SK-N-SH treated with all-trans-retinoic acid at 6 μM for 48 hours (cell line): Measurements from ENCODE around the gene INTU.
A peak's percentile ranks its signal among the peaks of the same experiment; 100 is the strongest.

ENCODE experiments used
- ATAC-seq: fragments of 200-7000 bp; cut with Tn5 transposase; 3 replicates; pipeline ENCODE4 v1.9.1; 2020; ENCODE audit warnings: mild to moderate bottlenecking, moderate library complexity
- ARNTL ChIP-seq: fragments of 450-650 bp; formaldehyde crosslinking; IDR thresholded peaks from 2 replicates; pipeline ENCODE4 v1.5.0; 2020; ENCODE audit warnings: low read depth, mild to moderate bottlenecking, moderate library complexity, borderline replicate concordance
- BACH2 ChIP-seq: fragments of 250-450 bp; sonication (Bioruptor Pico); IDR thresholded peaks from 2 replicates; pipeline ENCODE4 v1.9.0; 2021; ENCODE audit warnings: mild to moderate bottlenecking, borderline replicate concordance
- CSDC2 ChIP-seq: fragments of 250-450 bp; sonication (Bioruptor Pico); IDR thresholded peaks from 2 replicates; pipeline ENCODE4 v1.5.0; 2020; ENCODE audit warnings: mild to moderate bottlenecking, moderate library complexity
- ESRRG ChIP-seq: fragments of 250-450 bp; sonication (Bioruptor Pico); IDR thresholded peaks from 2 replicates; pipeline ENCODE4 v1.6.1; 2021; ENCODE audit warnings: mild to moderate bottlenecking
- GLIS3 ChIP-seq: fragments of 250-450 bp; sonication (Bioruptor Pico); IDR thresholded peaks from 2 replicates; pipeline ENCODE4 v1.5.0; 2020; ENCODE audit warnings: mild to moderate bottlenecking, moderate library complexity
- ISL1 ChIP-seq: fragments of 250-450 bp; sonication (Bioruptor Pico); IDR thresholded peaks from 2 replicates; pipeline ENCODE4 v2.1.2; 2022; ENCODE audit warnings: mild to moderate bottlenecking, moderate library complexity
- OSR1 ChIP-seq: fragments of 250-450 bp; sonication (Bioruptor Pico); IDR thresholded peaks from 2 replicates; pipeline ENCODE4 v1.8.0; 2022; ENCODE audit warnings: moderate library complexity, mild to moderate bottlenecking, inconsistent platforms
- PPARA ChIP-seq: fragments of 250-450 bp; sonication (Bioruptor Pico); IDR thresholded peaks from 2 replicates; pipeline ENCODE4 v1.5.0; 2020; ENCODE audit warnings: mild to moderate bottlenecking, borderline replicate concordance
- RARB ChIP-seq: fragments of 250-450 bp; sonication (Bioruptor Pico); IDR thresholded peaks from 2 replicates; pipeline ENCODE4 v1.8.0; 2021; ENCODE audit warnings: mild to moderate bottlenecking, moderate library complexity
- SNAI2 ChIP-seq: fragments of 250-450 bp; sonication (Bioruptor Pico); IDR thresholded peaks from 2 replicates; pipeline ENCODE4 v1.5.0; 2020; ENCODE audit warnings: mild to moderate bottlenecking, moderate library complexity
- TCF4 ChIP-seq: fragments of 250-450 bp; sonication (Bioruptor Pico); IDR thresholded peaks from 2 replicates; pipeline ENCODE4 v1.8.0; 2021; ENCODE audit warnings: mild to moderate bottlenecking, moderate library complexity, borderline replicate concordance
- TOX ChIP-seq: fragments of 250-450 bp; sonication (Bioruptor Pico); IDR thresholded peaks from 2 replicates; pipeline ENCODE4 v1.8.0; 2021; ENCODE audit warnings: mild to moderate bottlenecking, moderate library complexity, borderline replicate concordance
- ZC3H10 ChIP-seq: fragments of 250-450 bp; sonication (Bioruptor Pico); IDR thresholded peaks from 2 replicates; pipeline ENCODE4 v1.5.1; 2021; ENCODE audit warnings: mild to moderate bottlenecking, moderate library complexity
- ZFP3 ChIP-seq: fragments of 250-450 bp; sonication (Bioruptor Pico); IDR thresholded peaks from 2 replicates; pipeline ENCODE4 v1.5.0; 2020; ENCODE audit warnings: mild to moderate bottlenecking, moderate library complexity
- ZFP30 ChIP-seq: fragments of 450-650 bp; formaldehyde crosslinking; IDR thresholded peaks from 2 replicates; pipeline ENCODE4 v1.5.0; 2022; ENCODE audit warnings: mild to moderate bottlenecking, moderate library complexity
- ZNF70 ChIP-seq: fragments of 450-650 bp; formaldehyde crosslinking; IDR thresholded peaks from 2 replicates; pipeline ENCODE4 v1.5.0; 2020; ENCODE audit warnings: mild to moderate bottlenecking, moderate library complexity
- ZNF8 ChIP-seq: fragments of 450-650 bp; formaldehyde crosslinking; IDR thresholded peaks from 2 replicates; pipeline ENCODE4 v1.5.0; 2020; ENCODE audit warnings: mild to moderate bottlenecking, moderate library complexity
- TF ChIP-seq, protein P1 (sequence below): fragments of 250-450 bp; sonication (Bioruptor Pico); IDR thresholded peaks from 2 replicates; pipeline ENCODE4 v1.8.0; 2021; ENCODE audit warnings: low read depth, mild to moderate bottlenecking, moderate library complexity, borderline replicate concordance
- TF ChIP-seq, protein P2 (sequence below): fragments of 250-450 bp; sonication (Bioruptor Pico); IDR thresholded peaks from 2 replicates; pipeline ENCODE4 v1.5.1; 2020; ENCODE audit warnings: low read depth, mild to moderate bottlenecking, moderate library complexity
- TF ChIP-seq, protein P3 (sequence below): fragments of 250-450 bp; sonication (Bioruptor Pico); IDR thresholded peaks from 2 replicates; pipeline ENCODE4 v1.5.0; 2020; ENCODE audit warnings: mild to moderate bottlenecking, moderate library complexity

The INTU gene

DNA sequence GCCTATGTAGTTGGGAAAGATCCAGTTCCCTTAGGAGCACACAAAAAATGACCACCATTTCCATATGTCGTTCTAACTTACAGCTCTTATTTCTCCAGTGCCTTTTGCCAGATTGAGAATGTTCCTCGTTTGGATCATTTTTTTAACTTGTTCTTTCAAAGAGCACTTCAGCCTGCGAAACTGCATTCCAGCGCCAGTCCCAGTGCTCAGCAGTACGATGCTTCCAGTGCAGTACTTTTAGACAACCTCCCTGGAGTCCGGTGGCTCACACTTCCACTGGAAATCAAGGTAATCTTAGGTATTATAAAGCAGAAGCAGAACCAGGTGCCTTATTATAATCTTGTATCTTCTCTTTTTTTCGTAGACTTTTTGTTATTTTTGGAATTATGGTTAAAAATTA is 54.8 kb downstream of the INTU start:
- ATAC-seq: no peak
- TF ChIP-seq TCF4 (CRISPR knock-in tag): no peak
- TF ChIP-seq SNAI2 (CRISPR knock-in tag): no peak

DNA sequence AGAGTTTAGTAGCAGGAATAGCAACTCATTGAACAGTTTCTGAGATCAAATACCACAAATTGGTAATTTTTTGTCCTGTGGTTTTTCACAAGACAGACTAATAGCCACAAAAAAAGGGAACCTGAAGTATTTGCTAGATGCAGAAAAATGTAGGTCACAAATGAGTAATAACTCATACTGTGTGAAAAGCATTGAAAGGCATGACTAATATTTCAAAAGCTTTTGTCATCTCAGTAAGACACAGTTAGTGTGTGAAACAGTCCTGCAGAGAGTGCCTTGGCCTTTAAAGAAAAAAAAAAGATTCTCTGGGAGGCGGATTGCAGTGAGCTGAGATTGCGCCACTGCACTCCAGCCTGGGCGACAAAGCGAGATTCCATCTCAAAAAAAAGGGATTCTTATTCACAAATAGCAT is 66.0 kb downstream of the INTU start:
- TF ChIP-seq ISL1 (CRISPR knock-in tag) (peak; percentile 54), ZFP30 (CRISPR knock-in tag) (no peak)
- TF ChIP-seq, all 23 proteins: peak for 1
- peak; percentile 62 for ATAC-seq

DNA sequence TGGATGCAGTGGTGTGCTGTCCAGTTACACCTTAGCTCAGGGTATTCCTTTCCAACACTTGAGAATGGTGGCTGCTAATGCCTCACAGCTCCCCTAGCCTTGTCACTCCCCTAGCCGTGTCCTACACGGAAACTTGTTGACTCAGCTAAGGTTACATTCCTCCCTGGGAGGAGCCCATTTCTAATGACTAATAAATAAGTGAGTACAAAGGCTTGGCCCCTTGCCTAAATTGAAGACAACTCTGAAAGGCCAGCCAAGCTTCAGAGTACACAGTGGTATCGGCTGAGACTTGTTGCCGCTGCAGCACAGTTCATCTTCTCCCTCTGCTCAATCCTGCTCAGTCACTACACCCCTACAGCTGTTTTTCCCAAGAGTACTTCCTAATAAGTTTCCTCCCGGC is 76.2 kb downstream of the INTU start:
- TF ChIP-seq ZC3H10 (CRISPR knock-in tag) (no peak), ZNF8 (CRISPR knock-in tag) (no peak), SNAI2 (CRISPR knock-in tag) (no peak), ZFP30 (CRISPR knock-in tag) (no peak)
- peak; percentile 91 for ATAC-seq

DNA sequence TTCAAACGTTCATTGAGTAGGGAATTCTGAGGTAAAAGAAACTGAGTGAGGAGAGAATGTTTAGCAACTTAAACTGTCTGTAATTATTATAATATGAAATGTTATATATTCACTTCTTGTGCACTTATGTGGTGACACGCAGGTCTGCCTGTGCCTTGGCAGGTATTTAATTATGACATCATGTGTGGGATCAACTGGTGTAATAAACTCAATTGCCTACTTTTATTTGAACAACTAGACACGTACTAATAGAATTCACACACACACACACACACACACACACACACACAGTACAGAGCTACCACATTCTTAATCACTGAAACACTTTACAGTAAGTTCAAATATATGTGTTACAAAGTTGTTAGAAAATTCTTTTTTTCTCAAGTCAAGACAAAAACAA is 76.7 kb downstream of the INTU start:
- TF ChIP-seq RARB (CRISPR knock-in tag): no peak
- TF ChIP-seq ESRRG: no peak
- TF ChIP-seq ARNTL (CRISPR knock-in tag): no peak
- no peak for TF ChIP-seq BACH2 (CRISPR knock-in tag)
- TF ChIP-seq ZC3H10 (CRISPR knock-in tag): no peak
- TF ChIP-seq ZNF8 (CRISPR knock-in tag): no peak
- TF ChIP-seq SNAI2 (CRISPR knock-in tag): no peak
- TF ChIP-seq, protein P1, sequence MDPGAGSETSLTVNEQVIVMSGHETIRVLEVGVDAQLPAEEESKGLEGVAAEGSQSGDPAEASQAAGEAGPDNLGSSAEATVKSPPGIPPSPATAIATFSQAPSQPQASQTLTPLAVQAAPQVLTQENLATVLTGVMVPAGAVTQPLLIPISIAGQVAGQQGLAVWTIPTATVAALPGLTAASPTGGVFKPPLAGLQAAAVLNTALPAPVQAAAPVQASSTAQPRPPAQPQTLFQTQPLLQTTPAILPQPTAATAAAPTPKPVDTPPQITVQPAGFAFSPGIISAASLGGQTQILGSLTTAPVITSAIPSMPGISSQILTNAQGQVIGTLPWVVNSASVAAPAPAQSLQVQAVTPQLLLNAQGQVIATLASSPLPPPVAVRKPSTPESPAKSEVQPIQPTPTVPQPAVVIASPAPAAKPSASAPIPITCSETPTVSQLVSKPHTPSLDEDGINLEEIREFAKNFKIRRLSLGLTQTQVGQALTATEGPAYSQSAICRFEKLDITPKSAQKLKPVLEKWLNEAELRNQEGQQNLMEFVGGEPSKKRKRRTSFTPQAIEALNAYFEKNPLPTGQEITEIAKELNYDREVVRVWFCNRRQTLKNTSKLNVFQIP: no peak
- TF ChIP-seq ZFP30 (CRISPR knock-in tag): no peak
- TF ChIP-seq TOX (CRISPR knock-in tag): no peak
- TF ChIP-seq ISL1 (CRISPR knock-in tag): no peak
- TF ChIP-seq OSR1 (CRISPR knock-in tag): no peak
- TF ChIP-seq, protein P2, sequence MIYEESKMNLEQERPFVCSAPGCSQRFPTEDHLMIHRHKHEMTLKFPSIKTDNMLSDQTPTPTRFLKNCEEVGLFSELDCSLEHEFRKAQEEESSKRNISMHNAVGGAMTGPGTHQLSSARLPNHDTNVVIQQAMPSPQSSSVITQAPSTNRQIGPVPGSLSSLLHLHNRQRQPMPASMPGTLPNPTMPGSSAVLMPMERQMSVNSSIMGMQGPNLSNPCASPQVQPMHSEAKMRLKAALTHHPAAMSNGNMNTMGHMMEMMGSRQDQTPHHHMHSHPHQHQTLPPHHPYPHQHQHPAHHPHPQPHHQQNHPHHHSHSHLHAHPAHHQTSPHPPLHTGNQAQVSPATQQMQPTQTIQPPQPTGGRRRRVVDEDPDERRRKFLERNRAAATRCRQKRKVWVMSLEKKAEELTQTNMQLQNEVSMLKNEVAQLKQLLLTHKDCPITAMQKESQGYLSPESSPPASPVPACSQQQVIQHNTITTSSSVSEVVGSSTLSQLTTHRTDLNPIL (CRISPR knock-in tag): no peak
- no peak for TF ChIP-seq GLIS3 (CRISPR knock-in tag)
- no peak for TF ChIP-seq ZFP3 (CRISPR knock-in tag)
- TF ChIP-seq TCF4 (CRISPR knock-in tag): no peak
- TF ChIP-seq ZNF70 (CRISPR knock-in tag): no peak
- no peak for TF ChIP-seq PPARA (CRISPR knock-in tag)
- TF ChIP-seq CSDC2 (CRISPR knock-in tag): no peak
- TF ChIP-seq, protein P3, sequence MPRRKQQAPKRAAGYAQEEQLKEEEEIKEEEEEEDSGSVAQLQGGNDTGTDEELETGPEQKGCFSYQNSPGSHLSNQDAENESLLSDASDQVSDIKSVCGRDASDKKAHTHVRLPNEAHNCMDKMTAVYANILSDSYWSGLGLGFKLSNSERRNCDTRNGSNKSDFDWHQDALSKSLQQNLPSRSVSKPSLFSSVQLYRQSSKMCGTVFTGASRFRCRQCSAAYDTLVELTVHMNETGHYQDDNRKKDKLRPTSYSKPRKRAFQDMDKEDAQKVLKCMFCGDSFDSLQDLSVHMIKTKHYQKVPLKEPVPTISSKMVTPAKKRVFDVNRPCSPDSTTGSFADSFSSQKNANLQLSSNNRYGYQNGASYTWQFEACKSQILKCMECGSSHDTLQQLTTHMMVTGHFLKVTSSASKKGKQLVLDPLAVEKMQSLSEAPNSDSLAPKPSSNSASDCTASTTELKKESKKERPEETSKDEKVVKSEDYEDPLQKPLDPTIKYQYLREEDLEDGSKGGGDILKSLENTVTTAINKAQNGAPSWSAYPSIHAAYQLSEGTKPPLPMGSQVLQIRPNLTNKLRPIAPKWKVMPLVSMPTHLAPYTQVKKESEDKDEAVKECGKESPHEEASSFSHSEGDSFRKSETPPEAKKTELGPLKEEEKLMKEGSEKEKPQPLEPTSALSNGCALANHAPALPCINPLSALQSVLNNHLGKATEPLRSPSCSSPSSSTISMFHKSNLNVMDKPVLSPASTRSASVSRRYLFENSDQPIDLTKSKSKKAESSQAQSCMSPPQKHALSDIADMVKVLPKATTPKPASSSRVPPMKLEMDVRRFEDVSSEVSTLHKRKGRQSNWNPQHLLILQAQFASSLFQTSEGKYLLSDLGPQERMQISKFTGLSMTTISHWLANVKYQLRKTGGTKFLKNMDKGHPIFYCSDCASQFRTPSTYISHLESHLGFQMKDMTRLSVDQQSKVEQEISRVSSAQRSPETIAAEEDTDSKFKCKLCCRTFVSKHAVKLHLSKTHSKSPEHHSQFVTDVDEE (CRISPR knock-in tag): no peak
- ATAC-seq: no peak; the same call in 2 of the 3 replicates

DNA sequence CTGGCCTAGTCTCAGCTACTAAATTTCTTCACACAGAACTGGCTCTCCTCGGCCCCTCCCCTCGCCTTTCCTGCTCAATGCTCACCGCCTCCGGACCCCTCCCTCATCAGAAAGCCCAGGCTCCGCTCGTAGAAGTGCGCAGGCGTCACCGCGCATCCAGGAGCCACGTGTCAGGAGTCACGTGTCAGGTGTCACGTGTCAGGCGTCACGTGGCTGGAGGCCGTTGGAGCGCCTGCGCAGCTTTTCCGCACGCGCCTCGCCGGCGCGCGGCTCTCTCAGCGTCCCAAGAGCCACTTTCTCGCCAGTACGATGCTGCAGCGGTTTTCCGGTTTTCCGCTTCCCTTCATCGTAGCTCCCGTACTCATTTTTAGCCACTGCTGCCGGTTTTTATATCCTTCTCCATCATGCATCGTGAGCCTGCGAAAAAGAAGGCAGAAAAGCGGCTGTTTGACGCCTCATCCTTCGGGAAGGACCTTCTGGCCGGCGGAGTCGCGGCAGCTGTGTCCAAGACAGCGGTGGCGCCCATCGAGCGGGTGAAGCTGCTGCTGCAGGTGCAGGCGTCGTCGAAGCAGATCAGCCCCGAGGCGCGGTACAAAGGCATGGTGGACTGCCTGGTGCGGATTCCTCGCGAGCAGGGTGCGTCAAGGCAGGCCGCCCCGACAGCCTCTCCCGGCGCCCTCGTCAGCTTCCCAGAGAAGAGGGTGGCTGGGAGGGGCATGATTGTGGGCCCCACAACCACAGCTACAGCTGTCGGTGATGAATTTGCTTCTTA is 97.6 kb downstream of the INTU start, which contains the start of gene SLC25A31:
TSS of gene SLC25A31 (plus strand) at position 259 of the 772 bp plus-strand sequence. CDS start at position 405, 146 bp downstream.
- ATAC-seq: no peak
- no peak for TF ChIP-seq BACH2 (CRISPR knock-in tag)
- TF ChIP-seq PPARA (CRISPR knock-in tag): no peak
- TF ChIP-seq, protein P2 (CRISPR knock-in tag): no peak
